ENCODE results near the gene AMPH.
"Not testable (repeated sequence)": the region's sequence is repeated elsewhere in the genome, so short reads cannot be mapped to it uniquely, and the experiment has no call there.

The AMPH gene

GRCh38 chr7:38625866-38626265 is 5.3 kb downstream of the AMPH start:
- no peak for DNase-seq

DNA sequence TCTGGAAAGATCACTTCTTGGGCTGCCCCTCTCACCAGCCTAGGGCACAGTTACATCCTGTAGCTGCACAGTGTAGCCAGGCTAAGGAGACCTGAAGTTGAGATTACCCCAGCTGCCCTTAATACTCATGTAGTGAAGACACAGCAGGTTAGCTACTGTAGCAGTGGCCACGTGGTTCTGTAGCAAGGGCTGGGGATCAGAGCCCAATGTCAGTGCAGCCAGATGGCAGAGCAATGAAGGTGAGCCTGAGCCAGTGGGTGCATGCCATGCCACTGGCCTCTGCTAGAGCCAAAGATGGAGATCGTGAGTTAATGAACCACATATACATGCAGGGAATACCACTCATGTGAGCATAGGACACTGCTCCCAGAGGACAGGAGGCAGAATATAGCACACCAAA is 15.5 kb downstream of the AMPH start:
- DNase-seq: no peak

GRCh38 chr7:38607466-38607865 is 23.7 kb downstream of the AMPH start:
- no peak for DNase-seq

- DNase-seq: no peak
These were observed 30.4 kb downstream of the AMPH start for GRCh38 chr7:38600741-38601140.

DNA sequence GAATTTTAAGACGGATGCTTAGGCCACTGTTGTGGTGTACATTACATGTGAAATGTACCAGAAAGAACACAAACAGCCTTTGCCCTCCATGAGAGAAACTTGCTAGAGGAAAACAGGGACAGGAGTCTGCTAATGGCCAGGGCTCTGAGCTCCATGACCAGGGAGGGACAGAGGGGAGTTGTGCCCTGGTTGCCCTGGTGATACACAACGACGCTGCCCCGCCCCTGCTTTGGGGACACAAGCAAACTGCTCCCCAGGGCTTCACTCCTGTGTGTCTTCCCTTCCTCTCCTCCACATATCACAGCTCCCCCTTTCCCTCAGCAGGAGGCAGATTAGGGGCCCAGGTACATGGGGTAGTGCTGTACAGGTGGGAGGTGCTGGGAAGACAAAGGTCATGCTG is 36.2 kb downstream of the AMPH start:
- no peak for DNase-seq

DNA sequence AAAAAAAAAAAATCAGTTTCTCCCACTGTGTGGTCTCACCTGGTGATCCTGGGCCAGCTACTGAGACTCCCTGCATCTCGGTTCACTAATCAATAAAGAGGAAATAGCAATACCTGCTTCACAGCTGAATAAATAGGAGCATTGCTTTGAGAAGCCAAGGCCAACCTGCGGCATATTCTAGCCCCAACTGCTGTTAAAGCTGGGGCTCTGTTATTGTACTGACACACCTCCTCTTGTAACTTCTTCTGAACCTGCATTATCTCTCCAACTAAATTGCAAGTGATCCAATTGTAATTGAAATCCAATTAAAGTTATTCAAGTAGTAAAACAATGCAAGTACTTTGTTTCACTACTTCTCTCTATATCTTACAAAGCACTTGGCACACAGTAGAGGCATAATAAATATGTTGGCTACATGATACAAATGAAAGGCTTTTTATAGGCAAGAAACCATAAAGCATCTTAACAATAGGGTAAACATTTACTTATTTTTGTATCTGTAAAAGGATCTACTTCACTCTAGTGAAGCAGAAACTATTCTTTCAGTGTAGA is 38.4 kb downstream of the AMPH start:
- no peak for DNase-seq

DNA sequence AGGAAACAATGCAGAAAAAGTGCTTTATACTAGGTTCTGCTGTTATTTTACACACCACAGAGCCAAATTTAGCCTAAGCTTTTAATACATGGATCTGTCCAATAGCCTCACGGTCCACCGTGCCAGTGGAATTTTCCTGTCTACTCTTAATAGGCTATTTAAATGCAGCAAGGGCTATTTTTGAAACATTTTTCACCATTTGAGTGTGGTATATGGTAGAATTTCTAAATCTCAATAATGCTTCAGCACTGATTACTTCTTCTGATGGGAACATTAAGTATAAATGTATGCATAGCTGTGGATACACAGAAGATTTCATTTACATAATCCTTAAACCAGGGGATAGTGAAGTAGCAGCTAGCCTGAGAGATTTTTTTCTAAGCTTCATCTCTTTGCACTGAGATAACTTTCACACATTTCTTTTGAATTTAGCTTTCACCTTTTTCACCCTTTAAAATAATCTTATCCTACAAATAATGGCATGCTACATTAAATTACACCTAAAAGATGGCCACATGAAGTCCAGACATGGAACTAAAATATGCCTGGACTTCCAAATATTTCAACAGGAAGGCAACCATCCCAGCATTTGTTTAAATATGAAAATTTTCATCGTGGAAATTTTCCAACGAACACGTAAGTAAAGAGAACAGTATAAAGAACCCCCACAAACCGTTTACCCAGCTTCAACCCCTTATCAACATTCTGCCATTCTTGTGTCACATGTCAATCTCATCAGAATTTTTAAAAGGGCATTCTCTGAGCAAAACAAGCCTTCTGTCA is 45.4 kb downstream of the AMPH start:
- no peak for DNase-seq

DNA sequence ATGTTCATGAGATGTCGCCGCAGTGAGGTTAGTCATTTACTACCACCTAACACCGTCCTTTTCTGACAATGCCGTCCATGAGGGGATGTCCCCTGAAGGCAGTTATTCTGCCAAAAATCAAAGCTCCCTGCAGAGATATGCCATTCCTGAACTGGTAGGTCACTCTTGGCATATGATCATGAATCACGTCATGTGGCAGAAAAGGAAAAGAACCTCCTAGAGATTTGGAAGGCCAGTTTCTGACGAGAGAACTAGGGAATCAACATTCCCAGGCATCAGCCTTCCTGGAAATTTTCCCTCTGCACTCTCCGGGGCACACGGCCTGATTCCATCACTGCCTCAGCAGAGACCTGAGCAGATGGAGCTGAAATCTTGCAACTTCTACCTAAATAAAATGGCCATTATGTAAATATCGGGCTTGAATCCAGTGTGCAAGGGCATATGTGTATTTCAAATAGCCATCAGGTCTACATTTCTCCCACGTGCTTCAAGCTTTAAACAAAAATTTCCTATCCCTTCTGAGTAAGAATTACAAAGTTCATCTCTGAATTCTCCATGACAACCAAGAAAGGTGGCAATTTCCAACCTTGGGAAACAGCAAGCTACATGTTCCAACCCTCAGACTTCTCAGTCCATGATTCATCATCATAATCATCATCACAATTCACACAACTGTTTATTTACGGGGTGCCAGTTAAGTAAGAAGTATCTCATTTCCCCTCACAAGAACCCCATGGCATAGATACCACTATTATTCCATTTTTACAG is 46.5 kb downstream of the AMPH start:
- no peak for DNase-seq

- no peak for DNase-seq
These were observed 50.7 kb downstream of the AMPH start for GRCh38 chr7:38580485-38580884.

DNA sequence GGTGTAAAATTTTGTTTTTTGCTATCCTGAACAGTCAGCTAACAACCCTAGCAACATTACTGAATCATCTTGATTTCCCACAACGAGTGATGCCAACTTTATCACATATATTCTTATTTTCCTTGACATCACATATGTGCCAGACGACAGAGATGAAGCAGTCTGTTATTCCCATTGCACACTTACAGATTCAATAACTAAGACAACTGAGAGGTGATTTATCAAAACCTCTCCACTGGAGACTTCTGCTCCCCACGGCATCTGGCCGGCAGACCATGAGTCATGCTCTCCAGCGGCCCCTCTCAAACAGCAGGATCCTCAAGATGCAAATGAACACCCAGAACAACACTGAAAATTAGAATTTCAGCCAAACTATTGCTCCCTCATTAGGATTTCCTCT is 57.1 kb downstream of the AMPH start:
- no peak for DNase-seq

- not testable (repeated sequence) for DNase-seq
These were observed 59.6 kb downstream of the AMPH start for GRCh38 chr7:38571620-38572019.

GRCh38 chr7:38568497-38568896 is 62.7 kb downstream of the AMPH start:
- no peak for DNase-seq

DNA sequence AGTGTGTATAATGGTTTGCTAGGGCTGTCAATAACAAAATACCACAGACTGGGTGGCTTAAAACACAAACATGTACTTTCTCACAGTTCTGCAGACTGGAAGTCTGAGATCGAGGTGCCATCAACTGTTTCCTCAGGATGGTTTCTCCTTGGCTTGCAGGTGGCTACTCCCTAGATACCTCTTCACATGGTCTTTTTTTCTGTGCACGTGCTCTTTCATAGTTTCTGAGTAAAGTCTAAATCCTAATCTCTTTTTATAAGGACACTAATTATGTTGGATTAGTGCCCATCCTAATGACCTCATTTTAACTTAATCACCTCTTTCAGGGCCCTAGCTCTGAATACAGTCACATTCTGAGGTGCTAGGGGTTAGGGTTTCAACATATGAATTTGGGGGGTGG is 65.9 kb downstream of the AMPH start:
- DNase-seq: no peak

GRCh38 chr7:38563741-38564140 is 67.4 kb downstream of the AMPH start:
- DNase-seq: no peak

GRCh38 chr7:38561166-38561565 is 70.0 kb downstream of the AMPH start:
- DNase-seq: no peak

GRCh38 chr7:38558761-38559345 is 72.3 kb downstream of the AMPH start:
- no peak for DNase-seq

DNA sequence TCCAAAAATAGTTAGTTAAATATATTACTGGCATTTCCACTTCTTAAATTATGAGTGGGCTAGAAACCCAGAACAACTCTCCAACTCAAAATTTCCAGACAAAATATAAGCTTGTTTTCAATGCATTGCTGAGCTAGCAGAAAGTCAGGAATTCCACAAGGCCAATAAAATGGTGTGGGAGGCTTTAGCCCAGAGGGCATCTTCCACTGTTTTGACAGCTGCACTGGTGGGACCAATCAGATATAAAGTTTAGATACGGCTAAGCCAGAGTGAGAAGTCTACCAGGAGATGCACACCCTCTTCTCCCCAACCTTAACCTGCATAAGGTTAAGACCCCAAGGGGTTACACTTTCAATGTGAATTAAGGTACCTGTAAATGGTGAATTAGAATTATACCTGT is 76.6 kb downstream of the AMPH start:
- DNase-seq: no peak

GRCh38 chr7:38550836-38551235 is 80.3 kb downstream of the AMPH start:
- DNase-seq: no peak

- no peak for DNase-seq
These were observed 82.6 kb downstream of the AMPH start for GRCh38 chr7:38548605-38549004.

DNA sequence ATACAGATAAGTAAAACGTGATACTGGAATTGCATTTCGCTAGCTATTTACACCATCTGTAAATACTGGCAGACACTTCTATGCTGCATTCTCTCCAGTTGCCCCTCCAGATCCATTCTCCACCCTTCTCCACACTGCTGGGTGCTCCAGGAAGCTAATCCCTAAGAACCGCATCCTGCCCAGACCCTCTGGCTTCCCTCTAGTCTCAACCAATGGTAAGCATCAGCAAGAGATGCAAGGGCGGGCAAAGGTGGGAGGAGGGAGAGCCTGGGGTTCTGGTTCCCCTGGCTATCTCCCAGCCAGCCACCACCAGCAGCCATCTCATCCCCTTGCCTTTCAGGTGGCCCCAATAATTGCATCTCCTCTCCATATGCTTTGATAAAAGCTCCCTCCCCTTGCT is 84.4 kb downstream of the AMPH start:
- no peak for DNase-seq

DNA sequence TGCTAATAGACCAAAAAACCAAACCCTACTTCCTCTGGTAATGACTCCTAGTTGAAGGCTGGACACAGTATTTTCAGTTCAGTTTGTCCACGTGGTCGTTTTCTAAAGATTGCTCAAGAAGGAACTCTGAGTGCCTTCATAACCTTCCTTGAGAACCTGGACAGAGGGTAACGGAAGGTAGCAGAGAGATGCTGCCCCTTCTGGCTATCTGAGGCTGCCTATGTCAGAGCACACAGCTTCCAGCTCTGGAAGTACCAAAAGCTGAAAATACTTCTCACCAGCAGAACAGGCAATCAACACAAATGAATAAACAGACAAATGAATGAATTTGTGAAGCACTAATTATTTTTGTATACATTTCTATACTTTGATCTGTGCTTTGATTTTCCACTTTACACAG is 85.2 kb downstream of the AMPH start:
- no peak for DNase-seq

DNA sequence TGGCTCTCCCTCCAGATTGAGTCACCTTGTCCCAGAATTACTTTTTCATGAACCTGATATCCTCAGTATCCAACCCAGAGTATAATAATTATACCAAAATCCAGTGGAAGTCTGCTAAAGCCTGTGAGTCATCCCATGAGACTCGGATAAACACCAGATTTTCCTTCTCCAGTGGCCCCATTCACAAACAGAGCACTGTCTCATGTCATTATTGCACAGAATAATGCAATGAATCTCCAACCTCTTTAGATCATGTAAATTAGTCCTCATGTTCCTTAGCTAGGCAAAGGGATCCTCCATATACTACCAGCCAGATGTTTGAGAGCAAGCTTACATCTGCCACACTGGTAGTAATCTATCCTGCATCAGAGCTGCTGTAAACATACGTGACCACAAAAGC is 89.0 kb downstream of the AMPH start:
- DNase-seq: no peak

- DNase-seq: no peak
These were observed 89.7 kb downstream of the AMPH start for GRCh38 chr7:38541440-38541839.

Data from CD4-positive, alpha-beta T cell treated with Interleukin-10 for 1 hour (primary cell).